ENCODE results near the gene POP5. TPM values are rescaled to one million over a fixed set of nuclear protein-coding genes. Genes with fewer than 3 reads are reported as not detected.

POP5 gene
- total RNA-seq, 1 experiment from 2014 or later, result 43.7 TPM

DNA sequence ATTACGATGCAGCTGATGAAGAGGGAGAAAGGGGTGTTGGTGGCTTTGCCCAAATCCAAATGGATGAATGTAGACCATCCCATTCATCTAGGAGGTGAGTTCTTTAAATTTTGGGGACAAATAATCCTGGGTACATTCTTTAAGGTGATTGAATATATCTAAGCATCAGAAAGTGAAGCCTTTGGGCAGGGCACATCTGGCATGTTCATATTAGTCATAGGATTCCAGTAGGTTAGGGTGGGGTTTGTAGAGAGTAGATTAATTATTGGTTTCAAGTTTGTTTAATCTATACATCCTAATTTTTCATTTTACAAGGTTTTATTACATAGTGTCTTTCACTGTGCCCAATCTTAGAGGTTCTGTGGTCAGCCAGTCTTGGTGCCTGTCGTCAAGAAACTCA lies 23.6 kb downstream of the POP5 start:
- TF ChIP-seq SIN3A (IDR thresholded peaks at IDR 0.05; ENCODE audit: borderline replicate concordance, insufficient read depth, low read depth, low read length), result no peak
- TF ChIP-seq POLR2AphosphoS5 (IDR thresholded peaks at IDR 0.05; ENCODE audit: low read depth, low read length), result no peak
- no peak for TF ChIP-seq CTCF (IDR thresholded peaks at IDR 0.05)
- TF ChIP-seq, protein P1, sequence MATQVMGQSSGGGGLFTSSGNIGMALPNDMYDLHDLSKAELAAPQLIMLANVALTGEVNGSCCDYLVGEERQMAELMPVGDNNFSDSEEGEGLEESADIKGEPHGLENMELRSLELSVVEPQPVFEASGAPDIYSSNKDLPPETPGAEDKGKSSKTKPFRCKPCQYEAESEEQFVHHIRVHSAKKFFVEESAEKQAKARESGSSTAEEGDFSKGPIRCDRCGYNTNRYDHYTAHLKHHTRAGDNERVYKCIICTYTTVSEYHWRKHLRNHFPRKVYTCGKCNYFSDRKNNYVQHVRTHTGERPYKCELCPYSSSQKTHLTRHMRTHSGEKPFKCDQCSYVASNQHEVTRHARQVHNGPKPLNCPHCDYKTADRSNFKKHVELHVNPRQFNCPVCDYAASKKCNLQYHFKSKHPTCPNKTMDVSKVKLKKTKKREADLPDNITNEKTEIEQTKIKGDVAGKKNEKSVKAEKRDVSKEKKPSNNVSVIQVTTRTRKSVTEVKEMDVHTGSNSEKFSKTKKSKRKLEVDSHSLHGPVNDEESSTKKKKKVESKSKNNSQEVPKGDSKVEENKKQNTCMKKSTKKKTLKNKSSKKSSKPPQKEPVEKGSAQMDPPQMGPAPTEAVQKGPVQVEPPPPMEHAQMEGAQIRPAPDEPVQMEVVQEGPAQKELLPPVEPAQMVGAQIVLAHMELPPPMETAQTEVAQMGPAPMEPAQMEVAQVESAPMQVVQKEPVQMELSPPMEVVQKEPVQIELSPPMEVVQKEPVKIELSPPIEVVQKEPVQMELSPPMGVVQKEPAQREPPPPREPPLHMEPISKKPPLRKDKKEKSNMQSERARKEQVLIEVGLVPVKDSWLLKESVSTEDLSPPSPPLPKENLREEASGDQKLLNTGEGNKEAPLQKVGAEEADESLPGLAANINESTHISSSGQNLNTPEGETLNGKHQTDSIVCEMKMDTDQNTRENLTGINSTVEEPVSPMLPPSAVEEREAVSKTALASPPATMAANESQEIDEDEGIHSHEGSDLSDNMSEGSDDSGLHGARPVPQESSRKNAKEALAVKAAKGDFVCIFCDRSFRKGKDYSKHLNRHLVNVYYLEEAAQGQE (IDR thresholded peaks at IDR 0.05; ENCODE audit: insufficient read depth in 1 of 2, low read depth in 2 of 2, low read length in 1 of 2), result no peak
- TF ChIP-seq TCF7L2 (IDR thresholded peaks at IDR 0.05; ENCODE audit: low read depth, low read length), result no peak
- in situ Hi-C loops (cut with HindIII; ENCODE audit: low pct_unique_long_range_greater_than_20kb, low sequenced_read_pairs), result no loop called here
- no peaks in the 10 kb centered on the region for H3K9me3 ChIP-seq (ENCODE audit: control insufficient read depth, insufficient read depth, low read depth, low read length)
- no TSS peak for BruUV-seq (replicated peaks)
- no peaks in the 10 kb centered on the region for H3K27me3 ChIP-seq (ENCODE audit: control insufficient read depth, insufficient read depth, low read length)
- ATAC-seq (0 out of 2 replicates have a peak, but pooled peaks have one; percentile 21), DNase-seq (ENCODE audit: low read depth, low spot score) (no peak)
- H3K27ac ChIP-seq (ENCODE audit: low read length), result no peak overlapping the region
- ChIA-PET CTCF (no interaction called here), POLR2A (no interaction called here)
- no peaks in the 10 kb centered on the region for H3K4me1 ChIP-seq (ENCODE audit: control insufficient read depth, insufficient read depth, low read length)
- H3K4me3 ChIP-seq (ENCODE audit: low read depth in 2 of 2, low read length in 2 of 2), result no peak overlapping the region
- peaks cover 20% of the 10 kb centered on the region for H3K36me3 ChIP-seq (ENCODE audit: control insufficient read depth, insufficient read depth, low read length)
- intact Hi-C loops (cut with micrococcal nuclease; ENCODE audit: unreplicated experiment), result no loop called here

- intact Hi-C loops (cut with micrococcal nuclease; ENCODE audit: unreplicated experiment) (no loop called here), in situ Hi-C loops (cut with HindIII; ENCODE audit: low pct_unique_long_range_greater_than_20kb, low sequenced_read_pairs) (no loop called here)
- H3K36me3 ChIP-seq (ENCODE audit: control insufficient read depth, insufficient read depth, low read length), result peaks cover 13% of the 10 kb centered on the region; the same call in 1 of the 2 replicates
- CTCF ChIA-PET, result no interaction called here
- H3K9me3 ChIP-seq (ENCODE audit: control insufficient read depth, insufficient read depth, low read depth, low read length), result no peaks in the 10 kb centered on the region
- TF ChIP-seq POLR2AphosphoS5 (IDR thresholded peaks at IDR 0.05; ENCODE audit: low read depth, low read length), result no peak
- TF ChIP-seq CTCF (IDR thresholded peaks at IDR 0.05), result no peak
- TF ChIP-seq TCF7L2 (IDR thresholded peaks at IDR 0.05; ENCODE audit: low read depth, low read length), result no peak
- TF ChIP-seq, protein P1 (IDR thresholded peaks at IDR 0.05; ENCODE audit: insufficient read depth in 1 of 2, low read depth in 2 of 2, low read length in 1 of 2), result no peak
- TF ChIP-seq SIN3A (IDR thresholded peaks at IDR 0.05; ENCODE audit: borderline replicate concordance, insufficient read depth, low read depth, low read length), result no peak
- ATAC-seq (no peak), DNase-seq (ENCODE audit: low read depth, low spot score) (no peak)
- no peaks in the 10 kb centered on the region for H3K4me1 ChIP-seq (ENCODE audit: control insufficient read depth, insufficient read depth, low read length)
- H3K27me3 ChIP-seq (ENCODE audit: control insufficient read depth, insufficient read depth, low read length), result no peaks in the 10 kb centered on the region
- no peak overlapping the region for H3K4me3 ChIP-seq (ENCODE audit: low read depth in 2 of 2, low read length in 2 of 2)
- BruUV-seq (replicated peaks), result no TSS peak
- POLR2A ChIA-PET, result no interaction called here
- no peak overlapping the region for H3K27ac ChIP-seq (ENCODE audit: low read length)
These were observed 26.5 kb downstream of the POP5 start for GRCh38 chr12:120554678-120555077.
